T47D (cell line): ENCODE data around the gene ZDHHC7.
"Not testable (repeated sequence)": the region's sequence is repeated elsewhere in the genome, so short reads cannot be mapped to it uniquely, and the experiment has no call there.

Experiments
- DNase-seq, 2 experiments: peaks; one replicate each; pipeline versions ENCODE4 v3.0.0 to v3.0.0-alpha.2; 2011 to 2012; ENCODE audit warnings: low read depth in 1 of 2, low spot score in 1 of 2
- JUND ChIP-seq: IDR thresholded peaks from 2 replicates; pipeline ENCODE4 v1.6.1; 2012; ENCODE audit warnings: low read depth
- in situ Hi-C: cut with HindIII; loops from 2 replicates; pipeline ENCODE4 v1.10.0; 2016; ENCODE audit warnings: low sequenced_read_pairs, low pct_unique_long_range_greater_than_20kb

Gene ZDHHC7

DNA sequence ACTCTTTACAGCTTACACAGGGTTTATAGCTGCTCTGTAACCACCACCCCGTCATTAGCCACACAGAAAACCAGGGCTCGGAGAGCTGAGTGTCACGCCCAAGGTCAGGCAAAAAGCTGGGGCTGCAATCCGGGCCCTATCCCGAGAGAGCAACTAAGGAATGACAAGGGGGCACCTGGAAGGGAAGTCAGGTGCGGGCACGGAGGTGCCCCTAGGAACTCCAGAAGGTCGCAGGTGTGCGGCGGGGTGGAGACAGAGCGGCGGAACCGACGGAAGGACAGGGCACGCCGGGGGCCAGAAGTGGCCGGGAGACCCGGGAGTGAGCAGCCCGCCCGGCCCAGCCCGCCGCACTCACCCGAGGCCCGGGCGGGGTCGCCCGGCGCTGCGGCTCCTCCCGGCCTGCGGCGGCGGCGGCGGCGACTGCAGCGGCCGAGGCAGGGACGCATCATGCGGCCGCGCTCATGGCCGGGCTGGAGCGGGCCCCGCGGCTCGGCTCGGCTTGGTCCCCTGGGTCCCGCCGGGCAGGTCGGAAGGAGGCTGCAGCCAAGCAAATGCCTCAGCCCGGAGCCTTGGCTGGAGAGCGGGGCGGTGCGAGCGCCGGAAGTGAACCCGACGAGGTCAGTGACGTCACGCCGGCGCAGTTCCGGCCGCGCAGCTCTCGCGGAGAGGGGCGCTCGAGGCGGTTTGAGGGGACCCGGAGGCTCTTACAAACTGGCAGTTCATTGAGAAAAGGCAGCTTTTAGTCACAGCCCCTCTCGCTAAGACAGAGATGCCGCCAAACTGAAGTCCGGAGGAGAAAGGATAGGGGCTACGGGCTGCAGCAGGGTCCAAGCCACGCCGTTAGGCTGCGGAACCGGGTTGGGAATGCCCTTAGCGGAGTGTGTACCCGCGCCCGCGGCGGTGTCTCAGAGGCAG, at the start of gene ZDHHC7:
ZDHHC7 (minus strand) TSS at position 605 of the 915 bp plus-strand sequence. CDS start 20,917 bp downstream, outside the sequence.
- DNase-seq: peak; percentile 88 to 90
- no peak for TF ChIP-seq JUND
- in situ Hi-C loops: no loop called here

DNA sequence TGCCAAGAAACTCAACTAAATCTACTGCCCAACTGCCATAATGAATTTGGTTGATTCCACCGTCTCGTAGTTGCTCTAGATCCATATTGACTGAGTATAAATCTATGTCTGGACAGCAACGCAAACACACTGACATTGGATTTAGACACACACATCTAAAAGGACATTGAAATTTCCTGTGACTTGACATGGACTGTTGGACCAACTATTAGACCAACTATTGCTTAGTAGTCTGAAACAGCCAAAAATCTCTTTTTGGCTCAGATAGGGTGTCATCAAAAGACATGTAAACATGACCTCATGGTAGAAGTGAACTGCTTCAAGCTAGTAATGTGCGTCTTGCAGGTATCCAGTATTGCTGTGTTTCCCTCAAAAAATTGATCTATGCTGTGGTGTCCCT, 47.6 kb upstream of the ZDHHC7 start:
- no peak for TF ChIP-seq JUND
- in situ Hi-C loops: no loop called here
- no peak for DNase-seq

GRCh38 chr16:85057948-85058347, 46.6 kb upstream of the ZDHHC7 start:
- TF ChIP-seq JUND: no peak
- in situ Hi-C loops: no loop called here
- no peak for DNase-seq

GRCh38 chr16:85057212-85057889, 46.0 kb upstream of the ZDHHC7 start:
- in situ Hi-C loops: no loop called here
- no peak for TF ChIP-seq JUND
- DNase-seq: peak; percentile 62 to 66

GRCh38 chr16:85056211-85056748, 44.9 kb upstream of the ZDHHC7 start:
- in situ Hi-C loops: no loop called here
- DNase-seq: no peak
- TF ChIP-seq JUND: no peak

GRCh38 chr16:85055493-85056210, 44.3 kb upstream of the ZDHHC7 start:
- DNase-seq: peak; percentile 40 to 82
- no peak for TF ChIP-seq JUND
- in situ Hi-C loops: no loop called here

DNA sequence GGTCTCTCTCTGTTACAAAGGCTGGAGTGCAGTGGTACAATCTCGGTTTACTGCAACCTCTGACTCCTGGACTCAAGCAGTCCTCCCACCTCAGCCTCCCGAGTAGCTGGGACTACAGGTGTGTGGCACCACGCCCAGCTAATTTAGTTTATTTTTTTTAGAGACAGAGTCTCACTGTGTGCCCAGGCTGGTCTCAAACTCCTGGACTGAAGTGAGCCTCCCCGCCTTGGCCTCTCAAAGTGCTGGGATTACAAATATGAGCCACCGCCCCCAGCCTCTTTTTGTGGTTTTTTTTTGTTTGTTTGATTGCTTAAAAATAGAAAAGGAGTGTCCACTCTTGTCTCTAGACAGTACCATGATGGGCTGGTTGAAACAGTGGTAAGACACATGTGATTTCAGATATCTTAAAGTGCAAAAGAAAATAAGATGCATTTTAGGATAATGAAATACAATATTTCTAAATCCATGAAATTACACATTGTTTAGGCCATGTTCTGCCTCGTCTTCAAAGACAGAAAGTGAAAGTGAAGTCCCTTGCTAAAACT, 43.7 kb upstream of the ZDHHC7 start:
- TF ChIP-seq JUND: no peak
- in situ Hi-C loops: no loop called here
- no peak for DNase-seq

DNA sequence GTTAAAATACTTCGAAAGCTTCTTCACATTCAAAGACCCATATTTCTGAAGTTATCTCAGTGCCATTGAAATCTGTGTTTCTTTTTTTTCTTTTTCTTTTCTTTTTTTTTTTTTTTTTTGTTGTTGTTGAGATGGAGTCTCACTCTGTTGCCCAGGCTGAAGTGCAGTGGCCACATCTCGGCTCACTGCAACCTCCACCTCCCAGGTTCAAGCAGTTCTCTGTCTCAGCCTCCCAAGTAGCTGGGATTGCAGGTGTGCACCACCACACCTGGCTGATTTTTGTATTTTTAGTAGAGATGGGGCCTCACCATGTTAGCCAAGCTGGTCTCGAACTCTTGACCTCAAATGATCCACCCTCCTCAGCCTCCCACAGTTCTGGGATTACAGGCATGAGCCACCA, 43.0 kb upstream of the ZDHHC7 start:
- in situ Hi-C loops, DNase-seq: not testable (repeated sequence)

- no peak for TF ChIP-seq JUND
- in situ Hi-C loops: no loop called here
Measured at GRCh38 chr16:85052536-85052935, 41.2 kb upstream of the ZDHHC7 start.

GRCh38 chr16:85051683-85052082, 40.3 kb upstream of the ZDHHC7 start:
- no peak for DNase-seq
- in situ Hi-C loops: no loop called here

More at GRCh38 chr16:85052536-85052935, 41.2 kb upstream of the ZDHHC7 start:
- DNase-seq: no peak

DNA sequence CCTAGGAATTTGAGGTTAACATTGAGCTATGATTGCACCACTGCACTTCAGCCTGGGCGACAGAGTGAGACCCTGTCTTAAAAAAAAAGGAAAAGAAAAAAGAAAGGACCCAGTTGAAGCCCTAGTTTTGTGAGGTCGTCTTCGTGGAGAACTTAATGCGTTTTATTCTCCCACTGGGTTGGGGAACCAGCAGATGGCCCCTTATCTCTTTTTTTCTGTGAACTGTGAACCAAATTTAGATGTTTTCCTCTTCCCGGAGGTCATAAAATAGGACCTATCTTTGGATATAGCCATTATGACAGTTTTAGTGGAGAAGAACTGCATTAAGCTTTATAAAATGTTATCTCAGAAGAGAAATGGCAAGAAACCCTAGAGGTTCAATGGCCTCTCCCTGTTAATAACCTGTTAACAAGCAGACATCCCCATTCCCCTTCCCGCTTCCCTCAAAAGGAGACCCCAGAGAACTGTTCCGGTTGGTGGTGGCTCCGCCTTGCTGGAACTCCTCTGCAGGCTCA, 39.8 kb upstream of the ZDHHC7 start:
- in situ Hi-C loops: no loop called here
- no peak for DNase-seq
- TF ChIP-seq JUND: no peak

More at GRCh38 chr16:85051683-85052082, 40.3 kb upstream of the ZDHHC7 start:
- no peak for TF ChIP-seq JUND
